Activated CD8-positive, alpha-beta memory T cell treated with anti-CD3 and anti-CD28 coated beads for 48 hours (primary cell): Measurements from ENCODE around the gene SOAT2.

Experiments used
- DNase-seq, 3 experiments: peaks; one replicate each; pipeline ENCODE4 v3.0.0-alpha.2; 2020; ENCODE audit warnings: low read depth in 2 of 3, low spot score in 2 of 3

The SOAT2 gene, protein sequence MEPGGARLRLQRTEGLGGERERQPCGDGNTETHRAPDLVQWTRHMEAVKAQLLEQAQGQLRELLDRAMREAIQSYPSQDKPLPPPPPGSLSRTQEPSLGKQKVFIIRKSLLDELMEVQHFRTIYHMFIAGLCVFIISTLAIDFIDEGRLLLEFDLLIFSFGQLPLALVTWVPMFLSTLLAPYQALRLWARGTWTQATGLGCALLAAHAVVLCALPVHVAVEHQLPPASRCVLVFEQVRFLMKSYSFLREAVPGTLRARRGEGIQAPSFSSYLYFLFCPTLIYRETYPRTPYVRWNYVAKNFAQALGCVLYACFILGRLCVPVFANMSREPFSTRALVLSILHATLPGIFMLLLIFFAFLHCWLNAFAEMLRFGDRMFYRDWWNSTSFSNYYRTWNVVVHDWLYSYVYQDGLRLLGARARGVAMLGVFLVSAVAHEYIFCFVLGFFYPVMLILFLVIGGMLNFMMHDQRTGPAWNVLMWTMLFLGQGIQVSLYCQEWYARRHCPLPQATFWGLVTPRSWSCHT

GRCh38 chr12:53102883-53103807, at the start of gene SOAT2:
Gene SOAT2, plus strand, starts transcription at chr12:53103486. Its CDS starts 92 bp downstream, at chr12:53103578.
- DNase-seq = peak in 1 of 3 experiments; percentile 38

DNA sequence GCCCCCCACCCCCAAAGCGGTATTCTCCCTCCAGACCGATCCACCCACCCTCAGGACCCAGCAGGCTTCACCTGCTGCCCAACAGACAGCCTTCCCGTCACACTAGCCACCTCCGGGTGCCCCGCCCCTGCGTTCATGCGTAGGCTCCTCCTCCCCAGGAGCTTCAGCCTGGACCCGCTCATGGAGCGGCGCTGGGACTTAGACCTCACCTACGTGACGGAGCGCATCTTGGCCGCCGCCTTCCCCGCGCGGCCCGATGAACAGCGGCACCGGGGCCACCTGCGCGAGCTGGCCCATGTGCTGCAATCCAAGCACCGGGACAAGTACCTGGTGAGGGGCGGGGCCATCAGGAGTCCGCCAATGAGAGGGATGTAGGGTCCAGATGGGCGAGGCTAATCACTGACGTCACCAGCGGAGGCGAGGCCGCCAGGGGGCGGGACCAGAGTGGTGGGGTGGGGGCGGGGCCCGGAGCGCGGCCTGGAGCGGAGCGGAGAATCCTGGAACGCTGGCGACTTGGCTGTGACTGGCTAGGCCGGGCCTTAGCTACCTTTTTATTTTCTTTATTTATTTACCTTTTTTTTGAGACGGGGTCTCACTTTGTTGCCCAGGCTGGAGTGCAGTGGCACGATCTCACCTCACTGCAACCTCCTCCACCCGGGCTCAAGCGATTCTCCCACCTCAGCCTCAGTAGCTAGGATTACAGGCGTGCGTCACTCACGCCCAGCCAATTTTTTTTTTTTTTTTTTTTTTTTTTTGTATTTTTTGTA, 49.0 kb upstream of the SOAT2 start:
- peak; percentile 77 to 94 (median 81) for DNase-seq

GRCh38 chr12:53055471-53056266, 47.6 kb upstream of the SOAT2 start:
- DNase-seq = no peak

DNA sequence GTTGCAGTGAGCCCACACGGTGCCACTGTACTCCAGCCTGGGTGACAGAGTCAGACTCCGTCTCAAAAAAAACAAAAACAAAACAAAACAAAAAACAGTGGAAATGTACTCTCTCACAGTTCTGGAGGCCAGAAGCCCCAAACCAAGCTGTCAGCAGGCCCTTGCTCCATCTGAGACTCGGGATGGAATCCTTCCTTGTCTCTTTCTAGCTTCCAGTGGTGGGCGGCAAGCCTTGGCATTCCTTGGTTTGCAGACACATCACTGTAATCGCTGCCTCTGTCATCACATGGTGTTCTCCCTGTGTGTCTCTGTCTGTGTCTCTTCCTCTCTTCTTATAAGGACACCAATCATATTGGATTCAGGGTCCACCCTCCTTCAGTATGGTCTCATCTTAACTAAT, 47.0 kb upstream of the SOAT2 start:
- DNase-seq = no peak

GRCh38 chr12:53056901-53057300, 46.4 kb upstream of the SOAT2 start:
- DNase-seq = no peak

GRCh38 chr12:53057816-53058500, 45.3 kb upstream of the SOAT2 start:
- DNase-seq = no peak

- no peak for DNase-seq
Observed at GRCh38 chr12:53058674-53059433, 44.4 kb upstream of the SOAT2 start.

DNA sequence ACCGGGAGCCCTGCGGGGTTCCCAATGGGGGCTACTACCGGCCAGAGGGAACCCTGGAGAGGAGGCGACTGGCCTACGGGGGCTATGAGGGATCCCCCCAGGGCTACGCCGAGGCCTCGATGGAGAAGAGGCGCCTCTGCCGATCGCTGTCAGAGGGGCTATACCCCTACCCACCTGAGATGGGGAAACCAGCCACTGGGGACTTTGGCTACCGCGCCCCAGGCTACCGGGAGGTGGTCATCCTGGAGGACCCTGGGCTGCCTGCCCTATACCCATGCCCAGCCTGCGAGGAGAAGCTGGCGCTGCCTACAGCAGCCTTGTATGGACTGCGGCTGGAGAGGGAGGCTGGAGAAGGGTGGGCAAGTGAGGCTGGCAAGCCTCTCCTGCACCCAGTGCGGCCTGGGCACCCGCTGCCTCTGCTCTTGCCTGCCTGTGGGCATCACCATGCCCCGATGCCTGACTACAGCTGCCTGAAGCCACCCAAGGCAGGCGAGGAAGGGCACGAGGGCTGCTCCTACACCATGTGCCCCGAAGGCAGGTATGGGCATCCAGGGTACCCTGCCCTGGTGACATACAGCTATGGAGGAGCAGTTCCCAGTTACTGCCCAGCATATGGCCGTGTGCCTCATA, 43.7 kb upstream of the SOAT2 start:
- DNase-seq = no peak

- no peak for DNase-seq
Observed at GRCh38 chr12:53060064-53060720, 43.1 kb upstream of the SOAT2 start.

DNA sequence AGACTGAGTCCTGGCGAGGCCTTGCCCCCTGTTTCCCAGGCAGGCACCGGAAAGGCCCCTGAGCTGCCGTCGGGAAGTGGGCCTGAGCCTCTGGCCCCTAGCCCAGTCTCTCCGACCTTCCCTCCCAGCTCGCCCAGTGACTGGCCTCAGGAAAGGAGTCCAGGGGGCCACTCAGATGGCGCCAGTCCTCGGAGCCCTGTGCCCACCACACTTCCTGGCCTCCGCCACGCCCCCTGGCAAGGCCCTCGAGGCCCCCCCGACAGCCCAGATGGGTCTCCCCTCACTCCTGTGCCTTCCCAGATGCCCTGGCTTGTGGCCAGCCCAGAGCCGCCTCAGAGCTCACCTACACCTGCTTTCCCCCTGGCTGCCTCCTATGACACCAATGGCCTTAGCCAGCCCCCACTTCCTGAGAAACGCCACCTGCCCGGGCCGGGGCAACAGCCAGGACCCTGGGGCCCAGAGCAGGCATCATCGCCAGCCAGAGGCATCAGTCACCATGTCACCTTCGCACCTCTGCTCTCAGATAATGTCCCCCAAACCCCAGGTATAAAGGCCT, 42.5 kb upstream of the SOAT2 start:
- DNase-seq = no peak

- DNase-seq = no peak
Observed at GRCh38 chr12:53061404-53062010, 41.8 kb upstream of the SOAT2 start.

- no peak for DNase-seq
Observed at GRCh38 chr12:53062011-53062961, 41.0 kb upstream of the SOAT2 start.

GRCh38 chr12:53062977-53063707, 40.1 kb upstream of the SOAT2 start:
- no peak for DNase-seq

DNA sequence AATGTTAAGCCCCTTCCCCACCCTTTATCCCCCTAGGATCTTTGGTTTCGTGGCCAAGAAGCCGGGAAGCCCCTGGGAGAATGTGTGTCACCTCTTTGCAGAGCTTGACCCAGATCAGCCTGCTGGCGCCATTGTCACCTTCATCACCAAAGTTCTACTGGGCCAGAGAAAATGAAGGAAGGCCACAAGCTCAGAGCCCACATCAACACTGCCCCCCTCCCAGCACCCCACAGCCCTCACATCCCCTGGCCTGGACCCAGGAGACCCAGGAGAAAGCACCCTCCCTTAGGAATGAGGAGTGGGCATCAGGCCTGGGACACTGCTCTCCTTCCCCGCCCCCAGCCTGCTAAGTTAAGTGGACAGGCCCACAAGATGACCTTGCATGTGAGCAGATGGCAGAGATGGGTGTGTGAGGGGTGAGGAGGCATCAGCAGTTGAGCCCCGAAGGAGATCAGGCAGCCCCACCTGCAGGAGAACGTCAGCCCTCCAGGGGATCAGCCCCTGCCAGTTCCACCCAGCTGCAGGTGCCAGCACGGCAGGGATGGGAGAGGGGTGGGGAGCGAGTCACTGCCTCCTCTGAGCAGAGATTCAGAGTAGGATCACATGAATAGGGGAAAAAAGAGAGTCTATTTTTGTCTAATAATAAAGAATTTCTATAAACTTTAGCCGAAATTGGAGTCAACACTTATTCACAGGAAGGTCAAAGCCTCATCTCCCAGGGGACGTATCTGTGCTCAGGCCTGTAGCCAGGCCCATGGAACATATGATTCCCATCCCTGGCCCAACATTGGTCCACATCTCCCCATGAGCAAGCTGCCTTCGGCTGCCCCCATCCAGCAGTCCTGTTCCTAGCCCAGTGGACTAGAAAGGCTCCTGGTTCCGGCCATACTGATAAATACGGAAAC, 39.3 kb upstream of the SOAT2 start:
- no peak for DNase-seq
